ENCODE results near the gene ZNF239.
A peak's percentile ranks its signal among the peaks of the same experiment; 100 is the strongest.

Gene ZNF239

GRCh38 chr10:43599333-43599732 lies 24.9 kb upstream of the ZNF239 start:
- Histone ChIP-seq H4K20me1 (ENCODE audit: insufficient read depth, low read length) (no peaks in the 10 kb centered on the region), H3K79me2 (ENCODE audit: low read length) (no peaks in the 10 kb centered on the region), H2AFZ (ENCODE audit: low read length) (no peak overlapping the region), H3K4me2 (ENCODE audit: low read depth, low read length) (no peak overlapping the region), H3F3A (ENCODE audit: insufficient read depth, low read length) (peaks cover 4% of the 10 kb centered on the region; the same call in 1 of the 2 replicates), H3K9ac (ENCODE audit: low read length) (no peak overlapping the region), H3K36me3 (replicated peaks; ENCODE audit: insufficient read depth, low read length) (no peaks in the 10 kb centered on the region), H3K27ac (ENCODE audit: low read length) (no peak overlapping the region), H3K4me1 (ENCODE audit: low read length) (peaks cover 9% of the 10 kb centered on the region), H3K4me3 (ENCODE audit: low read length) (no peak overlapping the region), H3K27me3 (replicated peaks; ENCODE audit: insufficient read depth, low read length) (no peaks in the 10 kb centered on the region; the same call in 1 of the 2 replicates), H3K9me2 (replicated peaks; ENCODE audit: insufficient read depth, low read length) (no peaks in the 10 kb centered on the region), H3K9me3 (replicated peaks; ENCODE audit: insufficient read depth, low read length) (no peaks in the 10 kb centered on the region)
- TF ChIP-seq EZH2 (optimal IDR thresholded peaks at IDR 0.05; ENCODE audit: low read depth, low read length) (no peak), EZH2phosphoT487 (IDR thresholded peaks at IDR 0.05; ENCODE audit: low read length) (no peak), CTCF (IDR thresholded peaks at IDR 0.05; ENCODE audit: low read length) (no peak)
- DNase-seq = no peak

DNA sequence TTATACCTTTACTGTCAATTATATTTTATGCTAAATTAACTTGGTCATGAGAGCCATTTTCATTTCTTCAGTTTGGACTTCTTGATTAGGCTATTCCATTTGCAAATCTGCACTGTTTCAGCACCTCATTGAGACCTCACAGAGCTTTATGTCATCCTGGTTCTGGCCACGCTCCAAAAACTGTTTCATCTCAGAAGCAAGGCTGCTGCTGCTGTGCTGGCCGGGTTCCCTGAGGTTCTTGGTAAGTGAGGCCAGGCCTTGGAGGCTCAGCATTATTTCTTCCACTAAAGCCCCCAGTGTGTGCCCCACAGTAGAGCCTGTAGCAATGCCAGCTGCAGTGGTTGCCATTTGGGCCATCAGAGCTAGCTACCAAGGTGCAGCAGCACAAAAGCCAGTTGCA lies 24.0 kb upstream of the ZNF239 start:
- no peak for DNase-seq
- Histone ChIP-seq H2AFZ (ENCODE audit: low read length) (no peak overlapping the region), H3K79me2 (ENCODE audit: low read length) (no peaks in the 10 kb centered on the region), H3K4me2 (ENCODE audit: low read depth, low read length) (no peak overlapping the region), H3K27ac (ENCODE audit: low read length) (no peak overlapping the region), H3K4me1 (ENCODE audit: low read length) (peaks cover 9% of the 10 kb centered on the region), H3K27me3 (replicated peaks; ENCODE audit: insufficient read depth, low read length) (peaks cover 6% of the 10 kb centered on the region), H4K20me1 (ENCODE audit: insufficient read depth, low read length) (no peaks in the 10 kb centered on the region), H3K9me2 (replicated peaks; ENCODE audit: insufficient read depth, low read length) (no peaks in the 10 kb centered on the region), H3K9ac (ENCODE audit: low read length) (no peak overlapping the region), H3K4me3 (ENCODE audit: low read length) (no peak overlapping the region), H3K36me3 (replicated peaks; ENCODE audit: insufficient read depth, low read length) (no peaks in the 10 kb centered on the region), H3F3A (ENCODE audit: insufficient read depth, low read length) (peaks cover 4% of the 10 kb centered on the region; the same call in 1 of the 2 replicates), H3K9me3 (replicated peaks; ENCODE audit: insufficient read depth, low read length) (no peaks in the 10 kb centered on the region)
- TF ChIP-seq EZH2phosphoT487 (IDR thresholded peaks at IDR 0.05; ENCODE audit: low read length) (no peak), CTCF (IDR thresholded peaks at IDR 0.05; ENCODE audit: low read length) (no peak), EZH2 (optimal IDR thresholded peaks at IDR 0.05; ENCODE audit: low read depth, low read length) (no peak)

GRCh38 chr10:43596546-43596945 lies 22.1 kb upstream of the ZNF239 start:
- peaks cover 4% of the 10 kb centered on the region; the same call in 1 of the 2 replicates for H3F3A ChIP-seq (ENCODE audit: insufficient read depth, low read length)
- H4K20me1 ChIP-seq (ENCODE audit: insufficient read depth, low read length) = no peaks in the 10 kb centered on the region
- H3K27ac ChIP-seq (ENCODE audit: low read length) = no peak overlapping the region
- no peak overlapping the region for H2AFZ ChIP-seq (ENCODE audit: low read length)
- H3K4me2 ChIP-seq (ENCODE audit: low read depth, low read length) = peak overlapping the region; percentile 48; the same call in 1 of the 2 replicates
- no peak overlapping the region for H3K4me3 ChIP-seq (ENCODE audit: low read length)
- H3K27me3 ChIP-seq (replicated peaks; ENCODE audit: insufficient read depth, low read length) = peaks cover 20% of the 10 kb centered on the region
- no peak overlapping the region for H3K9ac ChIP-seq (ENCODE audit: low read length)
- DNase-seq = no peak
- H3K79me2 ChIP-seq (ENCODE audit: low read length) = no peaks in the 10 kb centered on the region
- H3K4me1 ChIP-seq (ENCODE audit: low read length) = peaks cover 9% of the 10 kb centered on the region
- TF ChIP-seq EZH2 (optimal IDR thresholded peaks at IDR 0.05; ENCODE audit: low read depth, low read length) = no peak
- no peak for TF ChIP-seq EZH2phosphoT487 (IDR thresholded peaks at IDR 0.05; ENCODE audit: low read length)
- TF ChIP-seq CTCF (IDR thresholded peaks at IDR 0.05; ENCODE audit: low read length) = no peak
- no peaks in the 10 kb centered on the region for H3K9me3 ChIP-seq (replicated peaks; ENCODE audit: insufficient read depth, low read length)
- no peaks in the 10 kb centered on the region for H3K36me3 ChIP-seq (replicated peaks; ENCODE audit: insufficient read depth, low read length)
- H3K9me2 ChIP-seq (replicated peaks; ENCODE audit: insufficient read depth, low read length) = no peaks in the 10 kb centered on the region
